GM12873 (cell line): ENCODE results near the gene DIAPH2.

ENCODE experiments used
- TF ChIP-seq, protein P1 (sequence below): IDR thresholded peaks from 2 replicates; pipeline ENCODE4 v1.5.1; 2012; ENCODE audit warnings: low read depth, mild to moderate bottlenecking, moderate library complexity, low read length, control low read depth; ENCODE audit not compliant: insufficient read depth; ENCODE audit errors: missing control alignments

Gene DIAPH2

GRCh38 chrX:97564496-97564895 is 879.9 kb downstream of the DIAPH2 start:
- TF ChIP-seq, protein P1, sequence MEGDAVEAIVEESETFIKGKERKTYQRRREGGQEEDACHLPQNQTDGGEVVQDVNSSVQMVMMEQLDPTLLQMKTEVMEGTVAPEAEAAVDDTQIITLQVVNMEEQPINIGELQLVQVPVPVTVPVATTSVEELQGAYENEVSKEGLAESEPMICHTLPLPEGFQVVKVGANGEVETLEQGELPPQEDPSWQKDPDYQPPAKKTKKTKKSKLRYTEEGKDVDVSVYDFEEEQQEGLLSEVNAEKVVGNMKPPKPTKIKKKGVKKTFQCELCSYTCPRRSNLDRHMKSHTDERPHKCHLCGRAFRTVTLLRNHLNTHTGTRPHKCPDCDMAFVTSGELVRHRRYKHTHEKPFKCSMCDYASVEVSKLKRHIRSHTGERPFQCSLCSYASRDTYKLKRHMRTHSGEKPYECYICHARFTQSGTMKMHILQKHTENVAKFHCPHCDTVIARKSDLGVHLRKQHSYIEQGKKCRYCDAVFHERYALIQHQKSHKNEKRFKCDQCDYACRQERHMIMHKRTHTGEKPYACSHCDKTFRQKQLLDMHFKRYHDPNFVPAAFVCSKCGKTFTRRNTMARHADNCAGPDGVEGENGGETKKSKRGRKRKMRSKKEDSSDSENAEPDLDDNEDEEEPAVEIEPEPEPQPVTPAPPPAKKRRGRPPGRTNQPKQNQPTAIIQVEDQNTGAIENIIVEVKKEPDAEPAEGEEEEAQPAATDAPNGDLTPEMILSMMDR = no peak

DNA sequence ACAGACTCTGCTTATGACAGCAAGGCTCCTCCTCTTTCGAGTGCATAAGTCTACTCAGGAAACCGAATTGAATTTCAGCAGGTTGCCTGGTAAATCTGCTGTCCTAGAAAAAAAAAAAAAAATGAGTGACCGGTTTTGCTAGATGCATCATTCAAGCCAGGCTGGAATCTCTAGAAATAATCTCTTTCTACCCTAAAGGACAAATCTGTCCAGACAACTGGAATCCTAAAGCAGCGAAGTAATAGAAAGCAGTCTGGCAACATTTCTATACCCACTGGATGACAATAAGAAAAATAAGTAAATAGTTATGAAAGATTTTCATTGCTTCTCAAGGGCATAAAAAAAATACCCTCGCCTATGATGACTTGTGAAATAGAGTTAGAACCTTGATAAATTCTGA is 902.5 kb downstream of the DIAPH2 start:
- TF ChIP-seq, protein P1 = no peak

GRCh38 chrX:97594646-97595224 is 910.1 kb downstream of the DIAPH2 start:
- TF ChIP-seq, protein P1 = no peak

DNA sequence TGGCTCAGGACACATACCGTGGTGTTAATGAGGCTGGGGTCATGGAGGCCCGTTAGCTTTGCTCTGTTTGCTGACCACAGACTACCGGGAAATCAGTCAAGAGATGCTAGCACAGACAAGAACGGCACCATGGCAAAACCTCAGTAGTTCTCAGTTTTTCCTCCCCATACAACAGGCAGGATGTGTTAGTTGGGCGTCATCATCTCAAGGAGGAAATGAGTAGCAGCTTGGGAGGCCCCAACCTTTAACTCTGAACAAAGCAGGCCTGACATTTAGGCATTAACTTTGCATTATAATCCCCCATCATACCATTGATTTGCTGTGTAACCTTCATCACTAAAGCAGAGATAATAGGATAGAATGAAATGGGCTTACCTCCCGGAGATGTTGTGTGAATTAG is 913.3 kb downstream of the DIAPH2 start:
- TF ChIP-seq, protein P1 = no peak

- TF ChIP-seq, protein P1 = no peak
Observed at GRCh38 chrX:97602465-97603258, 918.0 kb downstream of the DIAPH2 start.

DNA sequence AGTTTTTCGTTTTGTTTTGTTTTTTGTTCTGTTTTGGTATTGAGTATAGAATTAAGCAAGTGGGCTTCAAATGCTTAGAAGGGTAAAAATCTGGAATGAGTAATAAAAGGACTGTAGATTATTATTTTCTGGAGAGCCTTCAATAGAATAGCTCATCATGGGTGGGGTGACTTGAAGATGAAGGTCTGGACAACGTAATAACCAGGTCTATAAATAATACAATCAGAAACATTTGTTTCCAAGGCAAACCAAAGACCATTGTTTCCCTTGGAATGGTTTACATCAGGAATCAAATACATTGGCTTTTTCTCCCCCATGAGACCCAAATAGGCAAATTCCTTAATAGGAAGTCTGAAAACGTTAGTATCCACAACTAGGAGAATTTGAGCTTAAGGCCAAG is 920.6 kb downstream of the DIAPH2 start:
- TF ChIP-seq, protein P1 = no peak

DNA sequence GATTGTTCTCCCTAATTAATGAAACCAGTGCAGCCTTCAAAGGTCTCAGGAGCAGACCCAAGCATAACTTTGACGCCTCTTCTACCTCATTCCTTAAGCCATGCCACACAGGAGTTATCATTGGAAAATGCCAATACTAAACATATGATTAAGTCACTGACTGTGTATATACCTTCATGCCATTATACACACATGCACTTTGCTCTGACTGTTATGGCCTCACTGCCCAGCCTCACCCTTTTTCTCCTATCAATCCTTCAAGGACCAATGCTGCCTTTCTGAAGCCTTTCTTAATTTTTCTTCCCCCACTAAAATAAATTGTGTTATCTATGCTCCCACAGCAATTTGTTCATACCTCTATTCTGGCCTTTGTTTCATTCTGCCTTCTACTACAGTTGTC is 924.7 kb downstream of the DIAPH2 start:
- TF ChIP-seq, protein P1 = no peak
